CD4-positive, alpha-beta T cell (primary cell): Measurements from ENCODE around the gene NLRP14. TPM values are rescaled to one million over a fixed set of nuclear protein-coding genes. Genes with fewer than 3 reads are reported as not detected.
A peak's percentile ranks its signal among the peaks of the same experiment; 100 is the strongest.

ENCODE experiments used
- ATAC-seq: fragments of 200-7000 bp; cut with Tn5 transposase; one replicate; pipeline ENCODE4 v1.10.0; 2022; ENCODE audit warnings: mild to moderate bottlenecking; ENCODE audit not compliant: poor library complexity
- CTCF ChIA-PET: fragments of 350-600 bp; sonication (Branson Sonifier 250); formaldehyde crosslinking; loops from one replicate; lab custom pipeline; 2021; ENCODE audit warnings: antibody characterized with exemption, inconsistent platforms; lab: Charles Lee
- POLR2A ChIA-PET: fragments of 350-600 bp; sonication (Branson Sonifier 250); formaldehyde crosslinking; loops from one replicate; lab custom pipeline; 2021; ENCODE audit warnings: antibody characterized with exemption, inconsistent platforms; lab: Charles Lee
- DNase-seq, 14 experiments: peaks; one replicate each; pipeline ENCODE4 v3.0.0-alpha.2; 2013 to 2020; ENCODE audit warnings: mixed read lengths in 2 of 14
- H3K27ac ChIP-seq, 2 donors: one replicate each; pipeline versions ENCODE4 v1.5.1 to v1.7.0; 2013; ENCODE audit warnings: low read length in 2 of 2, low read depth in 1 of 2, mild to moderate bottlenecking in 1 of 2
- H3K27me3 ChIP-seq, 2 experiments: 1 replicate in 1 of 2; 2 replicates in 1 of 2; pipeline versions ENCODE4 v1.6.1 to v1.7.0; 2013; ENCODE audit warnings: low read length in 2 of 2, control low read depth in 1 of 2, mild to moderate bottlenecking in 1 of 2, moderate library complexity in 1 of 2; ENCODE audit not compliant: insufficient read depth in 2 of 2, control insufficient read depth in 1 of 2
- H3K36me3 ChIP-seq: one replicate; pipeline ENCODE4 v1.6.1; 2013; ENCODE audit warnings: low read length, control low read depth; ENCODE audit not compliant: insufficient read depth
- H3K4me1 ChIP-seq: one replicate; pipeline ENCODE4 v1.6.1; 2013; ENCODE audit warnings: low read length, control low read depth; ENCODE audit not compliant: insufficient read depth
- H3K4me3 ChIP-seq: one replicate; pipeline ENCODE4 v1.5.1; 2013; ENCODE audit warnings: mild to moderate bottlenecking, low read length, moderate library complexity
- H3K9me3 ChIP-seq, 2 experiments: 1 replicate in 1 of 2; 2 replicates in 1 of 2; pipeline versions ENCODE4 v1.6.1 to v1.7.0; 2013; ENCODE audit warnings: low read length in 2 of 2, mild to moderate bottlenecking in 2 of 2, control low read depth in 1 of 2, moderate library complexity in 1 of 2; ENCODE audit not compliant: control insufficient read depth in 1 of 2, insufficient read depth in 1 of 2
- H3K27ac Mint-ChIP-seq: one replicate; pipeline ENCODE4 v1.8.0; 2020; ENCODE audit warnings: mixed read lengths
- H3K27me3 Mint-ChIP-seq: one replicate; pipeline ENCODE4 v1.8.0; 2021; ENCODE audit warnings: mixed read lengths
- H3K36me3 Mint-ChIP-seq: one replicate; pipeline ENCODE4 v1.8.0; 2021; ENCODE audit warnings: low read depth, mixed read lengths
- H3K4me1 Mint-ChIP-seq: one replicate; pipeline ENCODE4 v1.8.0; 2021; ENCODE audit warnings: low read depth, mixed read lengths
- H3K4me3 Mint-ChIP-seq: one replicate; pipeline ENCODE4 v1.8.0; 2020; ENCODE audit warnings: mild to moderate bottlenecking, mixed read lengths
- H3K9me3 Mint-ChIP-seq: one replicate; pipeline ENCODE4 v1.8.0; 2020; ENCODE audit warnings: mixed read lengths
- CTCF ChIP-seq: fragments of 200-600 bp; IDR thresholded peaks from one replicate; pipeline ENCODE4 v1.8.0; 2022; ENCODE audit warnings: antibody characterized with exemption, mild to moderate bottlenecking
- intact Hi-C, 2 experiments: fragments of 100-400 bp; cut with DNase I in 1 of 2; cut with micrococcal nuclease in 1 of 2; formaldehyde crosslinking; loops; one replicate each; pipeline versions ENCODE4 v1.15.1 to v1.9.0; 2023 to 2025; cut with DNase I, micrococcal nuclease
- polyA plus RNA-seq, 2 donors: library from polyadenylated mRNA; unstranded; fragments of 120-200 nt; gene quantifications; one replicate each; pipeline ENCODE4 v1.2.1, GENCODE V29; 2013
- total RNA-seq, 174 experiments: library from RNA in 2 of 174; stranded (reverse) in 2 of 174; gene quantifications; one replicate each; pipeline ENCODE4 v1.2.3 and lab custom pipeline; 2021 to 2026

Gene NLRP14
- total RNA-seq (under 1 TPM in 1 of 2 experiments, not detected in 1; 0.05 TPM), total RNA-seq (lab: John Stamatoyannopoulos, UW) (0 to 0.30 (median 0) reads per million in 172 experiments)
- not detected for polyA plus RNA-seq (2013, experiment 1 of 2)
- 0.07 TPM for polyA plus RNA-seq (2013, experiment 2 of 2)

- CTCF ChIA-PET, result no interaction called here
- H3K27ac Mint-ChIP-seq, result no peak within 1 kb of the TSS
Observed at GRCh38 chr11:7020183-7020917, at the start of gene NLRP14, which contains the start of gene ZNF214. NLRP14 (plus strand) TSS chr11:7020479; CDS start chr11:7038587, 18,108 bp downstream. ZNF214 (minus strand) TSS chr11:7020346; CDS start chr11:7002835, 17,511 bp downstream.

GRCh38 chr11:6979365-6979764 is 40.9 kb upstream of the NLRP14 start:
- no peak overlapping the region for H3K4me3 Mint-ChIP-seq
- no peaks in the 10 kb centered on the region for H3K9me3 ChIP-seq
- H3K4me1 Mint-ChIP-seq, result no peaks in the 10 kb centered on the region
- no peak for DNase-seq
- peaks cover 3% of the 10 kb centered on the region for H3K9me3 Mint-ChIP-seq
- no peaks in the 10 kb centered on the region for H3K4me1 ChIP-seq
- H3K27ac ChIP-seq, result no peak overlapping the region
- H3K27ac Mint-ChIP-seq, result no peak overlapping the region
- ChIA-PET CTCF (no interaction called here), POLR2A (no interaction called here)
- H3K4me3 ChIP-seq, result no peak overlapping the region
- ATAC-seq, result no peak
- intact Hi-C loops, result no loop called here
- no peaks in the 10 kb centered on the region for H3K36me3 ChIP-seq
- no peaks in the 10 kb centered on the region for H3K36me3 Mint-ChIP-seq
- H3K27me3 Mint-ChIP-seq, result peaks cover 4% of the 10 kb centered on the region
- peaks cover 4 to 8% of the 10 kb centered on the region in 2 experiments for H3K27me3 ChIP-seq
- TF ChIP-seq CTCF, result no peak

More at GRCh38 chr11:7020183-7020917, at the start of gene NLRP14, which contains the start of gene ZNF214:
- Mint-ChIP-seq H3K4me3 (no peak within 1 kb of the TSS), H3K9me3 (no peaks in the 10 kb centered on the region), H3K36me3 (no peaks in the 10 kb centered on the region), H3K27me3 (peaks cover 47% of the 10 kb centered on the region), H3K4me1 (peaks cover 7% of the 10 kb centered on the region)
- Histone ChIP-seq H3K9me3 (peaks cover 0 to 4% of the 10 kb centered on the region in 2 experiments), H3K4me1 (peaks cover 10% of the 10 kb centered on the region), H3K27me3 (peaks cover 33 to 34% of the 10 kb centered on the region in 2 experiments), H3K27ac (no peak within 1 kb of the TSS), H3K36me3 (no peaks in the 10 kb centered on the region), H3K4me3 (peak within 1 kb of the TSS; percentile 7)
- POLR2A ChIA-PET, result no interaction called here
- no peak for ATAC-seq
- no peak for TF ChIP-seq CTCF
- intact Hi-C loops, result no loop called here
- peak in 2 of 14 experiments; percentile 4 to 12 for DNase-seq

GRCh38 chr11:6986487-6986886 is 33.8 kb upstream of the NLRP14 start:
- no peak overlapping the region for H3K4me3 Mint-ChIP-seq
- CTCF ChIA-PET, result no interaction called here
- no peaks in the 10 kb centered on the region for H3K4me1 Mint-ChIP-seq
- no peak for TF ChIP-seq CTCF
- peaks cover 4% of the 10 kb centered on the region for H3K27me3 Mint-ChIP-seq
- Histone ChIP-seq H3K9me3 (no peaks in the 10 kb centered on the region), H3K27me3 (no peaks in the 10 kb centered on the region), H3K36me3 (no peaks in the 10 kb centered on the region), H3K27ac (no peak overlapping the region), H3K4me1 (no peaks in the 10 kb centered on the region), H3K4me3 (no peak overlapping the region)
- DNase-seq, result no peak
- no peak for ATAC-seq
- H3K36me3 Mint-ChIP-seq, result no peaks in the 10 kb centered on the region
- POLR2A ChIA-PET, result no interaction called here
- H3K9me3 Mint-ChIP-seq, result peaks cover 2% of the 10 kb centered on the region
- H3K27ac Mint-ChIP-seq, result no peak overlapping the region
- intact Hi-C loops, result no loop called here
